Activated CD4-positive, alpha-beta T cell treated with anti-CD3 and anti-CD28 coated beads for 48 hours (primary cell): ENCODE results near the gene KMT2C.

Experiments
- DNase-seq: peaks from one replicate; pipeline ENCODE4 v3.0.0-alpha.2; 2020

The KMT2C gene

GRCh38 chr7:152090747-152091146 is 345.1 kb downstream of the KMT2C start:
- DNase-seq: no peak

- no peak for DNase-seq
Measured at GRCh38 chr7:152089183-152089582, 346.6 kb downstream of the KMT2C start.

- DNase-seq: no peak
Measured at GRCh38 chr7:152086513-152086912, 349.3 kb downstream of the KMT2C start.

GRCh38 chr7:152085131-152085530 is 350.7 kb downstream of the KMT2C start:
- DNase-seq: no peak
